GM12878 (cell line): ENCODE results near the gene LHB. TPM values are rescaled to one million over a fixed set of nuclear protein-coding genes. Genes with fewer than 3 reads are reported as not detected.

Source experiments
- CBFB ChIP-seq: IDR thresholded peaks from 2 replicates; pipeline ENCODE4 v1.6.1; 2016; ENCODE audit warnings: antibody characterized with exemption, low read depth
- CTCF ChIP-seq, 3 experiments: IDR thresholded peaks in 2 of 3; conservative IDR thresholded peaks in 1 of 3; 2 replicates each; pipeline ENCODE4 v1.5.1; 2011; ENCODE audit warnings: low read depth in 3 of 3, low read length in 3 of 3, mild to moderate bottlenecking in 3 of 3, control low read depth in 2 of 3, moderate library complexity in 2 of 3, inconsistent platforms in 1 of 3, mixed read lengths in 1 of 3; ENCODE audit not compliant: control insufficient read depth in 2 of 3, insufficient read depth in 1 of 3; ENCODE audit errors: extremely low read depth in 1 of 3
- E2F8 ChIP-seq: fragments of 450-650 bp; IDR thresholded peaks from 2 replicates; pipeline ENCODE4 v1.6.1; 2018; ENCODE audit warnings: mild to moderate bottlenecking, low read depth, moderate library complexity; ENCODE audit not compliant: partially characterized antibody
- EP300 ChIP-seq, 2 experiments: fragments of 150-350 bp in 1 of 2; IDR thresholded peaks; 2 replicates each; pipeline ENCODE4 v1.6.1; 2011 to 2012; ENCODE audit warnings: low read depth in 2 of 2, low read length in 2 of 2, borderline replicate concordance in 1 of 2, improper control_type of control experiment in 1 of 2, inconsistent platforms in 1 of 2; ENCODE audit not compliant: control insufficient read depth in 1 of 2
- HCFC1 ChIP-seq: fragments of 150-350 bp; IDR thresholded peaks from 2 replicates; pipeline ENCODE4 v1.6.1; 2014; ENCODE audit warnings: low read length
- HSF1 ChIP-seq: fragments of 150-350 bp; IDR thresholded peaks from 2 replicates; pipeline ENCODE4 v1.6.1; 2014; ENCODE audit warnings: mild to moderate bottlenecking, low read depth, low read length
- IKZF2 ChIP-seq, 2 experiments: fragments of 450-650 bp; IDR thresholded peaks; 2 replicates each; pipeline ENCODE4 v1.6.1; 2017; ENCODE audit warnings: mild to moderate bottlenecking in 2 of 2, moderate library complexity in 2 of 2
- JUND ChIP-seq: IDR thresholded peaks from 2 replicates; pipeline ENCODE4 v1.6.1; 2012; ENCODE audit warnings: low read depth, mild to moderate bottlenecking, low read length, improper control_type of control experiment, moderate library complexity
- NR2C2 ChIP-seq: IDR thresholded peaks from 2 replicates; pipeline ENCODE4 v1.6.1; 2011; ENCODE audit warnings: borderline replicate concordance, low read depth; ENCODE audit not compliant: control insufficient read depth, insufficient read length
- PKNOX1 ChIP-seq: fragments of 450-650 bp; IDR thresholded peaks from 2 replicates; pipeline ENCODE4 v1.6.1; 2016; ENCODE audit warnings: mild to moderate bottlenecking
- POLR2A ChIP-seq: IDR thresholded peaks from 2 replicates; pipeline ENCODE4 v1.6.1; 2011; ENCODE audit warnings: low read depth, mild to moderate bottlenecking, low read length
- POLR2AphosphoS2 ChIP-seq: IDR thresholded peaks from 2 replicates; pipeline ENCODE4 v1.6.1; 2011; ENCODE audit warnings: low read depth, mild to moderate bottlenecking, low read length, improper control_type of control experiment, moderate library complexity
- POLR2AphosphoS5 ChIP-seq: IDR thresholded peaks from 2 replicates; pipeline ENCODE4 v1.6.1; 2011; ENCODE audit warnings: mild to moderate bottlenecking, low read length, inconsistent platforms
- RCOR1 ChIP-seq: conservative IDR thresholded peaks from 2 replicates; pipeline ENCODE4 v1.6.1; 2012; ENCODE audit warnings: low read depth, low read length, improper control_type of control experiment
- RFX5 ChIP-seq: IDR thresholded peaks from 2 replicates; pipeline ENCODE4 v1.6.1; 2011; ENCODE audit warnings: low read depth, low read length, improper control_type of control experiment
- SKIL ChIP-seq: fragments of 450-650 bp; IDR thresholded peaks from 2 replicates; pipeline ENCODE4 v1.6.1; 2017; ENCODE audit warnings: mild to moderate bottlenecking, low read depth, inconsistent platforms; ENCODE audit not compliant: poor library complexity, severe bottlenecking
- SP1 ChIP-seq: IDR thresholded peaks from one replicate; pipeline ENCODE4 v1.6.1; 2011; ENCODE audit warnings: low read depth, low read length
- STAT1 ChIP-seq: fragments of 450-650 bp; conservative IDR thresholded peaks from 2 replicates; pipeline ENCODE4 v1.6.1; 2014; ENCODE audit warnings: antibody characterized with exemption, mild to moderate bottlenecking
- STAT3 ChIP-seq: IDR thresholded peaks from 2 replicates; pipeline ENCODE4 v1.6.1; 2011; ENCODE audit warnings: low read depth, low read length, improper control_type of control experiment
- ZNF24 ChIP-seq: fragments of 450-650 bp; IDR thresholded peaks from 2 replicates; pipeline ENCODE4 v1.6.1; 2017; ENCODE audit warnings: antibody characterized with exemption, mild to moderate bottlenecking
- polyA plus RNA-seq, 11 experiments: library from polyadenylated mRNA; depleted of rRNA in 4 of 11; unstranded in 6 of 11; stranded (reverse) in 5 of 11; fragments of >200 nt; fragmentation: Nextera tagmentation in 4 of 11; fragmentation: Illumina TruSeq in 1 of 11; extraction: Ambion mirVana in 4 of 11; extraction: Trizol in 1 of 11; gene quantifications; 1 replicate in 1 of 11; 2 replicates in 10 of 11; pipeline versions ENCODE4 v1.2.1 to v1.2.3, GENCODE V29; 2011 to 2016; ENCODE audit warnings: inconsistent platforms in 2 of 11, missing spikeins in 2 of 11, low read depth in 1 of 11
- total RNA-seq, 4 experiments: library from RNA; depleted of rRNA in 3 of 4; stranded (reverse); fragments of >200 nt in 3 of 4; fragmentation: Illumina TruSeq in 1 of 4; extraction: Trizol in 1 of 4; gene quantifications; 2 replicates each; pipeline versions ENCODE4 v1.2.1 to v1.2.3, GENCODE V29; 2013 to 2021

The LHB gene
- total and polyA plus RNA-seq, 10 of the 15 experiments (the other 5 are each of a cell fraction or from before 2014, with no cell fraction given): 0.20 to 0.72 (median 0.46) TPM; not detected in 5

GRCh38 chr19:48993175-48994034 lies 23.5 kb downstream of the LHB start, which contains the start of the genes GYS1 and RUVBL2 (continued):
- peak; percentile 38 for TF ChIP-seq E2F8
- no peak for TF ChIP-seq EP300 (IDR thresholded peaks at IDR 0.05; ENCODE audit: borderline replicate concordance in 1 of 2, control insufficient read depth in 1 of 2, low read depth in 2 of 2, low read length in 2 of 2)
- TF ChIP-seq POLR2AphosphoS2: peak; percentile 69
- peak; percentile 83 for TF ChIP-seq POLR2AphosphoS5
- peak; percentile 98; a peak in 5 of 6 replicates for TF ChIP-seq CTCF (IDR thresholded peaks at IDR 0.05 in 2 of 3, conservative IDR thresholded peaks at IDR 0.05 in 1 of 3; ENCODE audit: control insufficient read depth in 2 of 3, extremely low read depth in 1 of 3, insufficient read depth in 1 of 3, low read depth in 3 of 3, low read length in 3 of 3)
- no peak for TF ChIP-seq RCOR1
- TF ChIP-seq HSF1: peak; percentile 88
- TF ChIP-seq POLR2A: peak; percentile 90
- no peak for TF ChIP-seq NR2C2
- peak; percentile 86; the same call in 1 of the 2 replicates for TF ChIP-seq STAT1
- TF ChIP-seq SKIL: no peak
- TF ChIP-seq JUND: 0 out of 2 replicates have a peak, but pooled peaks have one; percentile 32
- no peak for TF ChIP-seq STAT3
- no peak; the same call in 1 of the 2 replicates for TF ChIP-seq CBFB
- peak; percentile 96 for TF ChIP-seq SP1
- TF ChIP-seq RFX5: peak; percentile 71; the same call in 1 of the 2 replicates
- peak; percentile 99 for TF ChIP-seq PKNOX1
- TF ChIP-seq ZNF24: no peak
- peak; percentile 68 for TF ChIP-seq HCFC1
- peak; percentile 97 to 98 for TF ChIP-seq IKZF2 (IDR thresholded peaks at IDR 0.05)
